ENCODE results near the gene LEPROT.

- TF ChIP-seq EZH2 (IDR thresholded peaks at IDR 0.05) (no peak), EZH2phosphoT487 (IDR thresholded peaks at IDR 0.05) (no peak), CTCF (IDR thresholded peaks at IDR 0.05) (no peak)
Measured at GRCh38 chr1:65476327-65476726, 55.9 kb downstream of the LEPROT start.
